K562 (cell line): ENCODE data around the gene STX12. TPM values are rescaled to one million over a fixed set of nuclear protein-coding genes. Genes with fewer than 3 reads are reported as not detected.

Source experiments
- BCOR ChIP-seq: fragments of 450-650 bp; IDR thresholded peaks from 2 replicates; pipeline ENCODE4 v1.6.1; 2016
- CEBPB ChIP-seq: fragments of 450-650 bp; IDR thresholded peaks from 2 replicates; pipeline ENCODE4 v1.6.1; 2016; ENCODE audit warnings: missing genetic modification characterization, missing compliant biosample characterization
- FOXJ3 ChIP-seq: sonication (generic); formaldehyde crosslinking; IDR thresholded peaks from 2 replicates; pipeline ENCODE4 v1.4.0; 2020; ENCODE audit warnings: mild to moderate bottlenecking, missing genetic modification reagents
- GABPA ChIP-seq: fragments of 200-800 bp; sonication (Bioruptor generic); conservative IDR thresholded peaks from 2 replicates; pipeline ENCODE4 v1.6.1; 2016; ENCODE audit warnings: low read depth, missing genetic modification characterization, missing compliant biosample characterization
- GABPB1 ChIP-seq: sonication (generic); formaldehyde crosslinking; IDR thresholded peaks from 2 replicates; pipeline ENCODE4 v1.8.0; 2022; ENCODE audit warnings: mild to moderate bottlenecking, missing genetic modification reagents
- GTF2A2 ChIP-seq: IDR thresholded peaks from 2 replicates; pipeline ENCODE4 v1.6.1; 2016; ENCODE audit warnings: mild to moderate bottlenecking, missing genetic modification characterization, missing compliant biosample characterization
- GTF2E2 ChIP-seq: fragments of 200-800 bp; sonication (Bioruptor generic); IDR thresholded peaks from 2 replicates; pipeline ENCODE4 v1.6.1; 2016; ENCODE audit warnings: missing genetic modification characterization, missing compliant biosample characterization
- GTF2F1 ChIP-seq: IDR thresholded peaks from 2 replicates; pipeline ENCODE4 v1.6.1; 2011; ENCODE audit warnings: low read depth, low read length, improper control_type of control experiment
- HIVEP1 ChIP-seq: fragments of 250-450 bp; sonication (Bioruptor Pico); IDR thresholded peaks from 2 replicates; pipeline ENCODE4 v1.4.0; 2020; ENCODE audit warnings: mild to moderate bottlenecking
- HNRNPL ChIP-seq: fragments of 200-400 bp; formaldehyde crosslinking; IDR thresholded peaks from 2 replicates; pipeline ENCODE4 v1.6.1; 2017; ENCODE audit warnings: low read depth, mild to moderate bottlenecking, low read length
- ILK ChIP-seq: fragments of 450-650 bp; IDR thresholded peaks from 2 replicates; pipeline ENCODE4 v1.6.1; 2016; ENCODE audit warnings: missing genetic modification characterization, low read depth, mild to moderate bottlenecking, missing compliant biosample characterization, moderate library complexity, borderline replicate concordance
- KHSRP ChIP-seq: fragments of 450-650 bp; IDR thresholded peaks from 2 replicates; pipeline ENCODE4 v1.6.1; 2017
- MCM3 ChIP-seq: fragments of 450-650 bp; IDR thresholded peaks from 2 replicates; pipeline ENCODE4 v1.6.1; 2016
- POLR2B ChIP-seq: fragments of 450-650 bp; IDR thresholded peaks from 2 replicates; pipeline ENCODE4 v1.6.1; 2018; ENCODE audit warnings: low read depth; ENCODE audit not compliant: partially characterized antibody
- RBFOX2 ChIP-seq: fragments of 200-400 bp; formaldehyde crosslinking; IDR thresholded peaks from 2 replicates; pipeline ENCODE4 v1.6.1; 2017; ENCODE audit warnings: low read depth, mild to moderate bottlenecking, low read length, moderate library complexity
- SAFB2 ChIP-seq: fragments of 200-400 bp; formaldehyde crosslinking; IDR thresholded peaks from 2 replicates; pipeline ENCODE4 v1.6.1; 2018; ENCODE audit warnings: borderline replicate concordance, low read length, low read depth, moderate library complexity; ENCODE audit not compliant: severe bottlenecking
- SMAD1 ChIP-seq: fragments of 150-350 bp; IDR thresholded peaks from 2 replicates; pipeline ENCODE4 v1.6.1; 2014; ENCODE audit warnings: low read length, low read depth; ENCODE audit not compliant: partially characterized antibody
- TFAM ChIP-seq: fragments of 250-450 bp; sonication (Bioruptor Pico); conservative IDR thresholded peaks from 2 replicates; pipeline ENCODE4 v1.5.0; 2021; ENCODE audit warnings: mild to moderate bottlenecking, moderate library complexity
- U2AF2 ChIP-seq: fragments of 200-400 bp; formaldehyde crosslinking; optimal IDR thresholded peaks from 2 replicates; pipeline ENCODE3; 2017; ENCODE audit warnings: low read depth, mild to moderate bottlenecking, low read length
- ZBTB7A ChIP-seq: IDR thresholded peaks from 2 replicates; pipeline ENCODE4 v1.6.1; 2011; ENCODE audit warnings: low read depth, mild to moderate bottlenecking, low read length, moderate library complexity, borderline replicate concordance; ENCODE audit not compliant: control insufficient read depth
- ZNF134 ChIP-seq: fragments of 250-450 bp; sonication (Bioruptor Pico); conservative IDR thresholded peaks from 2 replicates; pipeline ENCODE4 v1.4.0; 2020
- ZNF24 ChIP-seq: fragments of 450-650 bp; IDR thresholded peaks from 2 replicates; pipeline ENCODE4 v1.6.1; 2016
- ZNF311 ChIP-seq: fragments of 250-450 bp; sonication (Bioruptor Pico); IDR thresholded peaks from 2 replicates; pipeline ENCODE4 v1.4.0; 2020; ENCODE audit warnings: mild to moderate bottlenecking, moderate library complexity
- ZNF384 ChIP-seq: IDR thresholded peaks from 2 replicates; pipeline ENCODE4 v1.6.1; 2012; ENCODE audit warnings: low read depth, low read length, improper control_type of control experiment
- ZNF75A ChIP-seq: fragments of 450-650 bp; formaldehyde crosslinking; IDR thresholded peaks from 2 replicates; pipeline ENCODE4 v1.4.0; 2020; ENCODE audit warnings: mild to moderate bottlenecking
- ZSCAN32 ChIP-seq: fragments of 450-650 bp; formaldehyde crosslinking; IDR thresholded peaks from 2 replicates; pipeline ENCODE4 v1.4.0; 2020; ENCODE audit warnings: mild to moderate bottlenecking, moderate library complexity
- polyA plus RNA-seq, 8 experiments: library from polyadenylated mRNA; depleted of rRNA in 4 of 8; stranded (reverse) in 5 of 8; unstranded in 3 of 8; fragments of >200 nt; fragmentation: Nextera tagmentation in 2 of 8; fragmentation: Illumina TruSeq in 1 of 8; extraction: Ambion mirVana in 2 of 8; extraction: Trizol in 1 of 8; gene quantifications; 2 replicates each; pipeline versions ENCODE4 v1.2.1 to v1.2.3, GENCODE V29; 2011 to 2014; ENCODE audit warnings: inconsistent platforms in 1 of 8, missing spikeins in 1 of 8
- total RNA-seq, 7 experiments: library from RNA; depleted of rRNA in 6 of 7; stranded (reverse); fragments of >200 nt in 6 of 7; fragmentation: Illumina TruSeq in 2 of 7; extraction: Trizol in 2 of 7; gene quantifications; 2 replicates each; pipeline versions ENCODE4 v1.2.1 to v1.2.3, GENCODE V29; 2011 to 2021; ENCODE audit warnings: low replicate concordance in 1 of 7
- TF ChIP-seq, protein P1 (sequence below): fragments of 250-450 bp; sonication (Bioruptor Pico); IDR thresholded peaks from 2 replicates; pipeline ENCODE4 v1.8.0; 2021; ENCODE audit warnings: borderline replicate concordance, mild to moderate bottlenecking, moderate library complexity; ENCODE audit not compliant: poor library complexity, severe bottlenecking
- TF ChIP-seq, protein P2 (sequence below): fragments of 250-450 bp; sonication (Bioruptor Pico); IDR thresholded peaks from 2 replicates; pipeline ENCODE4 v1.4.0; 2020
- TF ChIP-seq, protein P3 (sequence below): fragments of 450-650 bp; formaldehyde crosslinking; IDR thresholded peaks from 2 replicates; pipeline ENCODE4 v1.4.0; 2020; ENCODE audit warnings: mild to moderate bottlenecking

Gene STX12
- total and polyA plus RNA-seq, 9 of the 15 experiments (the other 6 are each of a cell fraction or from before 2014, with no cell fraction given): 16.9 to 31.3 (median 25.7) TPM

DNA sequence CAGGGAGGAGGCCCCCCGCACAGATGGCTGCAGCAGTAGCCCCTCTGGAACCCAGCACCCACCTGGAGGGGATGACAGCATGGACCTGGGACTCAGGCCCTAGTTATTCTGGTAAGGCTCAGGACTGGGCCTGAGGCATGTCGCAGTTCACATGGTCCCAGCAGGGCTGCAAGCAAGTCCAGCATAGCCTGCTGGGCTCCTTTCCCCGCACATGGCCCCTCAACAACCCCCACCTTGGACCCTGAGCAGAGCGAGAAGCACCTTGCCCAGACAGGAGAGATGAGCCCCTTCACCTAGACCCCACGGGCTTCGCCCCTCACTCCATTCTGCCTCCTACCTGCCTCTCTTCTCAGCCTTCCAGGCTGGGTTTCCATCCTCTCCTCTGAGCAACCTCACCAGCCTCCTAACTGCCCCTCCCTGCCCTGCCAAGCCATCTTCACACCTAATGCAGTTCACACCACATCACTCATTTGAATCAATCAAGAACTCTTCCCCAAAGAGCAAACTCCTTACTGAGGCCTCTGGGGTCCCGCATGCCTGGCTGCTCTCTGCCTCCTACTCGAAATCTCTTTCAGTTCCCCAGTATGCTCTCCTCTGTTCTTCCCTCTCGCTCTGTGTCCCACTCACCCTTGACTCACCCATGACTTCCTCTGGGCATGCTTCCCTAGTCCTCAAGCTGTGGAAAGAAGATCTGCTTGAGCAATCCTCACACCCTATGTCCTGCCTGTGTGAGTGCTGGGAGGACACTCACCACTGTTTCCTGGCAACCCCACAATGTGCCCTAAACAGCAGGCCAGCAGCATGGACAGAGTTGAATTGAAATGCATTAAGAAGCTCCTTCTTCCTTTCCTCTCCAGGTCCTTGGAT is 89.9 kb downstream of the STX12 start (continued):
- no peak for TF ChIP-seq ZNF75A (CRISPR knock-in tag)
- TF ChIP-seq GTF2A2 (tag): no peak
- no peak for TF ChIP-seq ZNF24
- TF ChIP-seq HIVEP1 (CRISPR knock-in tag): no peak
- peak; percentile 21; the same call in 1 of the 2 replicates for TF ChIP-seq GABPB1
- TF ChIP-seq HNRNPL: no peak
- TF ChIP-seq, protein P1, sequence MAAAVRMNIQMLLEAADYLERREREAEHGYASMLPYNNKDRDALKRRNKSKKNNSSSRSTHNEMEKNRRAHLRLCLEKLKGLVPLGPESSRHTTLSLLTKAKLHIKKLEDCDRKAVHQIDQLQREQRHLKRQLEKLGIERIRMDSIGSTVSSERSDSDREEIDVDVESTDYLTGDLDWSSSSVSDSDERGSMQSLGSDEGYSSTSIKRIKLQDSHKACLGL: no peak
- TF ChIP-seq TFAM (CRISPR knock-in tag): no peak
- no peak for TF ChIP-seq SAFB2
- TF ChIP-seq ZNF134 (CRISPR knock-in tag): no peak
- TF ChIP-seq, protein P2, sequence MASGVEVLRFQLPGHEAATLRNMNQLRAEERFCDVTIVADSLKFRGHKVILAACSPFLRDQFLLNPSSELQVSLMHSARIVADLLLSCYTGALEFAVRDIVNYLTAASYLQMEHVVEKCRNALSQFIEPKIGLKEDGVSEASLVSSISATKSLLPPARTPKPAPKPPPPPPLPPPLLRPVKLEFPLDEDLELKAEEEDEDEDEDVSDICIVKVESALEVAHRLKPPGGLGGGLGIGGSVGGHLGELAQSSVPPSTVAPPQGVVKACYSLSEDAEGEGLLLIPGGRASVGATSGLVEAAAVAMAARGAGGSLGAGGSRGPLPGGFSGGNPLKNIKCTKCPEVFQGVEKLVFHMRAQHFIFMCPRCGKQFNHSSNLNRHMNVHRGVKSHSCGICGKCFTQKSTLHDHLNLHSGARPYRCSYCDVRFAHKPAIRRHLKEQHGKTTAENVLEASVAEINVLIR (CRISPR knock-in tag): no peak
- TF ChIP-seq BCOR: no peak
- 0 out of 2 replicates have a peak, but pooled peaks have one; percentile 20 for TF ChIP-seq FOXJ3
- TF ChIP-seq, protein P3, sequence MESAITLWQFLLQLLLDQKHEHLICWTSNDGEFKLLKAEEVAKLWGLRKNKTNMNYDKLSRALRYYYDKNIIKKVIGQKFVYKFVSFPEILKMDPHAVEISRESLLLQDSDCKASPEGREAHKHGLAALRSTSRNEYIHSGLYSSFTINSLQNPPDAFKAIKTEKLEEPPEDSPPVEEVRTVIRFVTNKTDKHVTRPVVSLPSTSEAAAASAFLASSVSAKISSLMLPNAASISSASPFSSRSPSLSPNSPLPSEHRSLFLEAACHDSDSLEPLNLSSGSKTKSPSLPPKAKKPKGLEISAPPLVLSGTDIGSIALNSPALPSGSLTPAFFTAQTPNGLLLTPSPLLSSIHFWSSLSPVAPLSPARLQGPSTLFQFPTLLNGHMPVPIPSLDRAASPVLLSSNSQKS: no peak
- no peak for TF ChIP-seq ZNF311
- peak; percentile 59 for TF ChIP-seq CEBPB (tag)
- no peak for TF ChIP-seq GTF2E2 (tag)
- no peak for TF ChIP-seq SMAD1
- TF ChIP-seq ZNF384: no peak
- no peak for TF ChIP-seq RBFOX2
- TF ChIP-seq GABPA (tag): 0 out of 2 replicates have a peak, but pooled peaks have one; percentile 10
- no peak for TF ChIP-seq U2AF2
- TF ChIP-seq ZSCAN32 (CRISPR knock-in tag): no peak
- TF ChIP-seq POLR2B: no peak
- TF ChIP-seq ILK (tag): no peak
- TF ChIP-seq KHSRP: no peak
- TF ChIP-seq ZBTB7A: no peak
- no peak for TF ChIP-seq MCM3
- TF ChIP-seq GTF2F1: no peak
